ENCODE measurements around the gene NCAM2. TPM values are rescaled to one million over a fixed set of nuclear protein-coding genes. Genes with fewer than 3 reads are reported as not detected.

The NCAM2 gene
- total RNA-seq, 2 experiments from 2014 or later = not detected

DNA sequence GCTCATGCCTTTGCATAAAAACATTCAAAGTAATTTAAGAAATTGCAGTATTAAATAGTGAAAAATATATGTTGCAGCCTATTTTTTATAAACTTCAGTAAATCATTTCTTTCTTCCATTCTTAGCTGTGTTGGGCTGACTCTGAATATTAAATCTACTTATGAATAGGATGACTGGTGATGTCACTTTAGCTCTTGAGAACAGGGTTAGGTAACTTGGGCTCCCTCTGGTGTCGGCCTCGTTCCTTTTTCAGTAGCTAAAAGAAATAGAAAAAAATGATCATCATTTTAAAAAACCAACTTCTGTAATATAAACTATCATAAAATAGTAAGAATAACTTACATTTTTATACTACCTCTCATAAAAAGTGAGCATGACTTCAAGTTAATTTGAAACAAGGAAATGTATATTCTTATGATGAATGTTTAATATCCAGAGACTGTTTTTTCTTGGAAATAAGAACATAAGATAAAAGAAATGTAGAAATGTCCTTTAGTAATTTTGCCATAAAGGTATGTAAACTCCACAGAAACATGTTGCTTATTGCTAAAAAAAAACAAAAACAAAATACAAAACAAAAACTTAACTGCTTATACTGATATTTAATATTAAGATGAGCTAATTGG lies 26.8 kb upstream of the NCAM2 start:
- CTCF ChIA-PET = interaction anchor here (0.6 to 0.8 kb wide), 2 partner anchors 12 to 44 kb away, joined by 3 read pairs; no protein-coding TSS in a partner anchor
- ATAC-seq = peak; percentile 42
- peak; percentile 62 for DNase-seq
- intact Hi-C loops (cut with micrococcal nuclease) = no loop called here
- no peaks in the 10 kb centered on the region for H3K36me3 Mint-ChIP-seq (ENCODE audit: low read depth)
- no peaks in the 10 kb centered on the region for H3K27me3 Mint-ChIP-seq
- TF ChIP-seq, protein P1, sequence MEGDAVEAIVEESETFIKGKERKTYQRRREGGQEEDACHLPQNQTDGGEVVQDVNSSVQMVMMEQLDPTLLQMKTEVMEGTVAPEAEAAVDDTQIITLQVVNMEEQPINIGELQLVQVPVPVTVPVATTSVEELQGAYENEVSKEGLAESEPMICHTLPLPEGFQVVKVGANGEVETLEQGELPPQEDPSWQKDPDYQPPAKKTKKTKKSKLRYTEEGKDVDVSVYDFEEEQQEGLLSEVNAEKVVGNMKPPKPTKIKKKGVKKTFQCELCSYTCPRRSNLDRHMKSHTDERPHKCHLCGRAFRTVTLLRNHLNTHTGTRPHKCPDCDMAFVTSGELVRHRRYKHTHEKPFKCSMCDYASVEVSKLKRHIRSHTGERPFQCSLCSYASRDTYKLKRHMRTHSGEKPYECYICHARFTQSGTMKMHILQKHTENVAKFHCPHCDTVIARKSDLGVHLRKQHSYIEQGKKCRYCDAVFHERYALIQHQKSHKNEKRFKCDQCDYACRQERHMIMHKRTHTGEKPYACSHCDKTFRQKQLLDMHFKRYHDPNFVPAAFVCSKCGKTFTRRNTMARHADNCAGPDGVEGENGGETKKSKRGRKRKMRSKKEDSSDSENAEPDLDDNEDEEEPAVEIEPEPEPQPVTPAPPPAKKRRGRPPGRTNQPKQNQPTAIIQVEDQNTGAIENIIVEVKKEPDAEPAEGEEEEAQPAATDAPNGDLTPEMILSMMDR (IDR thresholded peaks at IDR 0.05) = peak; percentile 4
- H3K27ac Mint-ChIP-seq = no peak overlapping the region
- POLR2A ChIA-PET = no interaction called here
- H3K4me1 Mint-ChIP-seq (ENCODE audit: low read depth) = no peaks in the 10 kb centered on the region
- no peak overlapping the region for H3K4me3 Mint-ChIP-seq
- no peaks in the 10 kb centered on the region for H3K9me3 Mint-ChIP-seq

DNA sequence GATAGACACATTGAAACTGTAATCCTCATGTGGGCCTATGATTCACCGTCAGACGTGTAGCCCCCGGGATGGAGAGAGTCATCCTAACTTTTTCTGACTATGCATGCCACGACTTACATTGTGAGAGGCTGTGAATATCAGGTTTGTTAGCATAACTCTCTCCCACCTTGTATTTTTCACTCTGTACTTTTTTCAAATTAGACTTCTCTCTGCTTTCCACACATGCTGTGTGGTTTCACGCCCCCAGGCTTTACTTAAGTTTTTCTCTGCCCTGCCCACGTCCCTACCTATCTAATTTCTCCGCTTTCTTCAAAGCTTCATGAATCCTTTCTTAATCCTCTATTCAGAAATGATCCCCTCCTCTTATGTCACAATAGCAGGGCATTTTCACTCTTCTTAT lies 3.4 kb upstream of the NCAM2 start:
- Mint-ChIP-seq H3K27me3 (peaks cover 23% of the 10 kb centered on the region), H3K9me3 (no peaks in the 10 kb centered on the region), H3K36me3 (ENCODE audit: low read depth) (no peaks in the 10 kb centered on the region), H3K27ac (no peak overlapping the region), H3K4me3 (no peak overlapping the region), H3K4me1 (ENCODE audit: low read depth) (peaks cover 13% of the 10 kb centered on the region)
- POLR2A ChIA-PET = no interaction called here
- intact Hi-C loops (cut with micrococcal nuclease) = no loop called here
- ATAC-seq (no peak), DNase-seq (no peak)
- CTCF ChIA-PET = no interaction called here
- TF ChIP-seq, protein P1 (IDR thresholded peaks at IDR 0.05) = no peak

DNA sequence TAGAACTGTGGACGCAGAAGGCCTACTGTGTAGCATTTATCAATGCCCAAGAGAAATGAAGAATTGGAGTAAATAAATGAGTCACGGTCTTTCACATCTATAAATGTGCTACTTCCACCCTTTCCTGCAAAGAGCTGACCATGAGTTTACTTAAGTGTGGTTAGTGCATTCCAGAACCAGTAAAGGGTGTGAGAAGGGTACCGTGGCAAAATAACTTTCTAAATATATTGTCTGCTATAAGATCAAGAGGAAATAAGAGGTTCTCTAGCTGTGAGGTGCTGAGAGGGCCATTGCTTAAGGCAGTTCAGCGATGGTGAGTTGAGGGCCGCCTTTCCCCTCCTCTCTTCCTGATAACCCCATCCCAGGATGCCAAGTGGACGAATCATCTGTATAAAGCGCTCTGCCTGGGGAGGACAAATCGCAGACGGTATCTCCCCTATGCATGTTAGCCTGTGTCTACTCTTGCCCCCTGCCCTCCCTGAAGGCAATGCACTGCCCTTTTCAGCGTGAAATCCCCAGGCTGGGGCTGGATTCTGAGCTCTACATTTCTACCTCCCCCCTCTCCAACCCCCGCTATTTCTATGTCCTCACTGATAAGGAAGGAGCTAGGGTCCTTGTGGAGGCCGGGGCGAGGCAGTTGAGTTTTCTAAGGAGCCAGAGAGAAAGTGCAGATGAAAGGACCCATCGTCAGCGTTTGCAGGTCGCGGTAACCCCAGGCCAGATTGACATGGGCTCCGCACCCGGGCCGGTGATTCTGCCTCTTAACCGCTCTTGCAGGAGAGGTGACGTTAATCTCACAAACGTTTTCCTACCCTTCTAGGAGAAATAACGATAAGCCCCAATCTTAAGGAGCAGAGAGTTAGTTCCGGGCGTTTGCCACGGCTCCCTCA lies 1.5 kb upstream of the NCAM2 start:
- intact Hi-C loops (cut with micrococcal nuclease) = no loop called here
- Mint-ChIP-seq H3K4me3 (peak overlapping the region; percentile 36), H3K9me3 (no peaks in the 10 kb centered on the region), H3K27me3 (peaks cover 30% of the 10 kb centered on the region), H3K36me3 (ENCODE audit: low read depth) (no peaks in the 10 kb centered on the region), H3K27ac (no peak overlapping the region), H3K4me1 (ENCODE audit: low read depth) (peaks cover 13% of the 10 kb centered on the region)
- TF ChIP-seq, protein P1 (IDR thresholded peaks at IDR 0.05) = no peak
- DNase-seq = no peak
- no peak for ATAC-seq
- CTCF ChIA-PET = no interaction called here
- POLR2A ChIA-PET = no interaction called here

DNA sequence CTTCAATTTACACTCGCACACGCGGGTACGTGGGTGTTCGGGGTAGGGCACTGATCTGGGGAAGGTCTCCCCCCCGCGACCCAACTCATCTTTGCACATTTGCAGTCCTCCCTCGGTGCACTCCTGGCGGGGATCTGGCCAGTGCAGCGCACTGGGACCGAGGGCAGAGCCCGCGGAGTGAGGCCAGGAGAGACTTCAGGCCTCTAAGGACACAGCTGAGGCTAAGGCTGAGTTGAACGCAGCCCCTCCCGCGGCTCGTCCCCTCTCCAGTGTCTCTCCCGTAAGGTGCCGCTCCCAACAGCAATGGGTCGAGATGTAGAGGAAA lies 936 bp upstream of the NCAM2 start:
- TF ChIP-seq, protein P1 (IDR thresholded peaks at IDR 0.05) = no peak
- Mint-ChIP-seq H3K27me3 (peaks cover 30% of the 10 kb centered on the region), H3K36me3 (ENCODE audit: low read depth) (no peaks in the 10 kb centered on the region), H3K4me3 (peak overlapping the region; percentile 36), H3K27ac (no peak overlapping the region), H3K4me1 (ENCODE audit: low read depth) (peaks cover 13% of the 10 kb centered on the region), H3K9me3 (no peaks in the 10 kb centered on the region)
- POLR2A ChIA-PET = no interaction called here
- intact Hi-C loops (cut with micrococcal nuclease) = no loop called here
- DNase-seq (no peak), ATAC-seq (peak; percentile 6)
- CTCF ChIA-PET = interaction anchor here (0.9 kb wide), 1 partner anchor 20 kb away, joined by 3 read pairs; no protein-coding TSS in a partner anchor

DNA sequence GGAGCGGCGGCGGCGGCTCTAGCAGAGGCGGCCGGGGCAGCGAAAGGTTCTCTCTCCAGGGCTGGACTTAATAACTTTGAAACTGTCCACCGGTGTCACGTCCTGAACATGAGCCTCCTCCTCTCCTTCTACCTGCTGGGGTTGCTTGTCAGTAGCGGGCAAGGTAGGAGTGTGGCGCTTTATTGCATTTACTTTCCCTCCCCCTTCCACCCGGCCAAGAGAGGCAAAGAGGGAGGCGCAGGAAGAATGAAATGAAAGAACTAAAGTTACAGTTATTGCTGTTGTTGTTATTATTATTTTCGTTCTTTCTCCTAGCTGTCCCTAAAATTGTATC lies 214 bp downstream of the NCAM2 start:
- Mint-ChIP-seq H3K4me3 (peak overlapping the region; percentile 57), H3K36me3 (ENCODE audit: low read depth) (no peaks in the 10 kb centered on the region), H3K27ac (no peak overlapping the region), H3K4me1 (ENCODE audit: low read depth) (peaks cover 13% of the 10 kb centered on the region), H3K27me3 (peaks cover 29% of the 10 kb centered on the region), H3K9me3 (no peaks in the 10 kb centered on the region)
- intact Hi-C loops (cut with micrococcal nuclease) = no loop called here
- TF ChIP-seq, protein P1 (IDR thresholded peaks at IDR 0.05) = no peak
- ATAC-seq = no peak
- CTCF ChIA-PET = interaction anchor here (0.9 kb wide), 1 partner anchor 19 kb away, joined by 3 read pairs; no protein-coding TSS in a partner anchor
- DNase-seq = no peak
- POLR2A ChIA-PET = interaction anchor here (0.6 kb wide), 1 partner anchor 18 kb away, joined by 3 read pairs; no protein-coding TSS in a partner anchor

Measured in activated CD8-positive, alpha-beta T cell treated with anti-CD3 and anti-CD28 coated beads for 36 hours (primary cell).